ENCODE measurements around the gene AGBL4.

Gene AGBL4

GRCh38 chr1:48495911-48496310 lies 1527.8 kb downstream of the AGBL4 start:
- TF ChIP-seq CTCF (IDR thresholded peaks at IDR 0.05), result no peak
- H3K9me3 ChIP-seq, result no peaks in the 10 kb centered on the region
- H3K4me1 ChIP-seq, result peaks cover 0 to 17% (median 8%) of the 10 kb centered on the region in 4 donors
- no peak for DNase-seq
- no peak overlapping the region for H3K27ac ChIP-seq
- intact Hi-C loops (cut with DNase I; ENCODE audit: low total_unique reads), result loop anchor here (10.0 kb wide), 1 partner anchor 141 kb away; no protein-coding TSS in a partner anchor
- no peaks in the 10 kb centered on the region for H3K36me3 ChIP-seq
- H3K4me3 ChIP-seq, result no peak overlapping the region
- H3K27me3 ChIP-seq, result no peaks in the 10 kb centered on the region

GRCh38 chr1:48495166-48495565 lies 1528.6 kb downstream of the AGBL4 start:
- no peak for TF ChIP-seq CTCF (IDR thresholded peaks at IDR 0.05)
- Histone ChIP-seq H3K4me1 (peaks cover 0 to 17% (median 8%) of the 10 kb centered on the region in 4 donors), H3K4me3 (no peak overlapping the region), H3K27ac (no peak overlapping the region), H3K9me3 (no peaks in the 10 kb centered on the region), H3K36me3 (no peaks in the 10 kb centered on the region), H3K27me3 (no peaks in the 10 kb centered on the region)
- intact Hi-C loops (cut with DNase I; ENCODE audit: low total_unique reads), result loop anchor here (10.0 kb wide), 1 partner anchor 140 kb away; no protein-coding TSS in a partner anchor
- DNase-seq, result no peak

- intact Hi-C loops (cut with DNase I; ENCODE audit: low total_unique reads), result loop anchor here (10.0 kb wide), 1 partner anchor 139 kb away; no protein-coding TSS in a partner anchor
- no peak for DNase-seq
- no peak overlapping the region for H3K4me3 ChIP-seq
- H3K9me3 ChIP-seq, result no peaks in the 10 kb centered on the region
- no peak overlapping the region for H3K27ac ChIP-seq
- no peaks in the 10 kb centered on the region for H3K36me3 ChIP-seq
- peaks cover 0 to 17% (median 8%) of the 10 kb centered on the region in 4 donors for H3K4me1 ChIP-seq
- no peak for TF ChIP-seq CTCF (IDR thresholded peaks at IDR 0.05)
- H3K27me3 ChIP-seq, result no peaks in the 10 kb centered on the region
Measured at GRCh38 chr1:48493970-48494769, 1529.6 kb downstream of the AGBL4 start.

- DNase-seq, result no peak
- Histone ChIP-seq H3K4me3 (no peak overlapping the region), H3K27ac (no peak overlapping the region), H3K27me3 (no peaks in the 10 kb centered on the region), H3K4me1 (peaks cover 0 to 10% (median 7%) of the 10 kb centered on the region in 4 donors), H3K36me3 (no peaks in the 10 kb centered on the region), H3K9me3 (no peaks in the 10 kb centered on the region)
- TF ChIP-seq CTCF (IDR thresholded peaks at IDR 0.05), result no peak
- intact Hi-C loops (cut with DNase I; ENCODE audit: low total_unique reads), result loop anchor here (10.0 kb wide), 1 partner anchor 138 kb away; no protein-coding TSS in a partner anchor
Measured at GRCh38 chr1:48493041-48493440, 1530.7 kb downstream of the AGBL4 start.

GRCh38 chr1:48492392-48492791 lies 1531.4 kb downstream of the AGBL4 start:
- DNase-seq, result no peak

More at GRCh38 chr1:48492392-48492791, 1531.4 kb downstream of the AGBL4 start:
- intact Hi-C loops (cut with DNase I; ENCODE audit: low total_unique reads), result loop anchor here (10.0 kb wide), 1 partner anchor 138 kb away; no protein-coding TSS in a partner anchor
- H3K4me3 ChIP-seq, result no peak overlapping the region
- no peak overlapping the region for H3K27ac ChIP-seq
- no peaks in the 10 kb centered on the region for H3K9me3 ChIP-seq
- no peaks in the 10 kb centered on the region for H3K36me3 ChIP-seq
- peaks cover 0 to 10% (median 7%) of the 10 kb centered on the region in 4 donors for H3K4me1 ChIP-seq
- TF ChIP-seq CTCF (IDR thresholded peaks at IDR 0.05), result no peak
- H3K27me3 ChIP-seq, result no peaks in the 10 kb centered on the region
